Measurements from ENCODE around the gene SLC6A19. TPM values are rescaled to one million over a fixed set of nuclear protein-coding genes. Genes with fewer than 3 reads are reported as not detected.
"Not testable (repeated sequence)": the region's sequence is repeated elsewhere in the genome, so short reads cannot be mapped to it uniquely, and the experiment has no call there.

Gene SLC6A19
- total and polyA plus RNA-seq, 2 donors (not counting 1 experiment from before 2014, with no cell fraction given) = not detected

DNA sequence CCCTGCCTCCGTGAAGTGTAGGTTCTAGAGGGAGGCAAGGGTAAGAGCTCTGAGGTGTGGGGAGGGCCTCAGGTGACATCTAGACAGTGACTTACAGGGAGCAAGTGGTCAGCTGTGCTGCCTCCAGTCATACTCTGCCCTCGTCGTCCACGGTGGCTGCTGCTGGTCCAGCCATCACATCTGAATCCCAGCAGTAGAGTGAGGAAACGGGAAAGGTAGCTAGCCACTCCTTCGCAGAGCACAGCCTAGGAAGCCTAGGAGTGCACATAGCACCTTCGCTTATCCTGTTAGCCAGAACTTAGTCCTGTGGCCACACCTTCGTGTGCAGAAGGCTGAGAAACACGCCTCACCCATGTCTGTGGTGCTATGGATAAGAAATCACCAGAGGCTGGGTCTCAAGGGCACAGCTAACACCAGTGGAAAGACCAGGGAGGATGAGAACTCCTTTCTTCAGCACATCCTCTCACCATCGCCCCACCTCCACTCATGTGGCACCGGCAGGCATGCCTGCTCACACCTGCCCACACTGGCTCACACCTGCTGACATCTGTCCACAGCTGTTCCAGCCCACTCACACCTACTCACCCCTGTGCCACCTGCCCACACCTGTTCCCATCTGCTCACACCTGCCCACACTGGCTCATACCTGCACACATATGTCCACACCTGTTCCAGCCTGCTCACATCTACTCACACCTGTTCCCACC, 44.5 kb upstream of the SLC6A19 start:
- H3K27me3 ChIP-seq (replicated peaks in 1 of 4; ENCODE audit: control extremely low read depth in 1 of 4, control insufficient read depth in 3 of 4, insufficient read depth in 4 of 4, low read length in 3 of 4) = peaks cover 0 to 33% (median 10%) of the 10 kb centered on the region in 4 experiments
- ChIA-PET POLR2A (no interaction called here), CTCF (interaction anchor here (0.9 kb wide), 1 partner anchor 26 kb away, joined by 3 read pairs; no protein-coding TSS in a partner anchor)
- no peak overlapping the region for H3K9ac ChIP-seq (ENCODE audit: low read length)
- Mint-ChIP-seq H3K4me3 (peak overlapping the region; percentile 27), H3K4me1 (peaks cover 38% of the 10 kb centered on the region), H3K27ac (peak overlapping the region; percentile 27), H3K9me3 (ENCODE audit: insufficient read depth) (peaks cover 3% of the 10 kb centered on the region), H3K27me3 (peaks cover 28% of the 10 kb centered on the region)
- no peak overlapping the region for H2AFZ ChIP-seq (ENCODE audit: insufficient read depth, low read depth, low read length, poor library complexity, severe bottlenecking)
- peaks cover 0 to 21% (median 0%) of the 10 kb centered on the region in 3 donors for H3K9me3 ChIP-seq (ENCODE audit: control extremely low read depth in 1 of 3, control insufficient read depth in 2 of 3, insufficient read depth in 1 of 3, low read length in 2 of 3)
- intact Hi-C loops (cut with micrococcal nuclease) = no loop called here
- no peak overlapping the region for H3K27ac ChIP-seq (ENCODE audit: low read length in 2 of 2)
- no peak for DNase-seq
- WGBS (ENCODE audit: insufficient coverage) = 90% methylated on average over 11 of the region's 11 CpGs
- H3K4me2 ChIP-seq (replicated peaks; ENCODE audit: low read depth, low read length, poor library complexity, severe bottlenecking) = no peak overlapping the region
- no peak for ATAC-seq (ENCODE audit: low read depth)
- no peaks in the 10 kb centered on the region for H4K20me1 ChIP-seq (ENCODE audit: control insufficient read depth, insufficient read depth, low read length, poor library complexity, severe bottlenecking)
- no peak overlapping the region for H3K4me3 ChIP-seq (ENCODE audit: control extremely low read depth in 1 of 5, extremely low read depth in 1 of 5, insufficient read depth in 1 of 5, low read depth in 2 of 5, low read length in 4 of 5)
- no peaks in the 10 kb centered on the region for H3K36me3 ChIP-seq (replicated peaks in 1 of 2; ENCODE audit: control extremely low read depth in 1 of 2, control insufficient read depth in 1 of 2, extremely low read depth in 1 of 2, insufficient read depth in 2 of 2, low read length in 1 of 2)
- no peak for TF ChIP-seq EZH2 (IDR thresholded peaks at IDR 0.05; ENCODE audit: borderline replicate concordance, insufficient read depth, low read depth, low read length, poor library complexity, severe bottlenecking)
- TF ChIP-seq, protein P1, sequence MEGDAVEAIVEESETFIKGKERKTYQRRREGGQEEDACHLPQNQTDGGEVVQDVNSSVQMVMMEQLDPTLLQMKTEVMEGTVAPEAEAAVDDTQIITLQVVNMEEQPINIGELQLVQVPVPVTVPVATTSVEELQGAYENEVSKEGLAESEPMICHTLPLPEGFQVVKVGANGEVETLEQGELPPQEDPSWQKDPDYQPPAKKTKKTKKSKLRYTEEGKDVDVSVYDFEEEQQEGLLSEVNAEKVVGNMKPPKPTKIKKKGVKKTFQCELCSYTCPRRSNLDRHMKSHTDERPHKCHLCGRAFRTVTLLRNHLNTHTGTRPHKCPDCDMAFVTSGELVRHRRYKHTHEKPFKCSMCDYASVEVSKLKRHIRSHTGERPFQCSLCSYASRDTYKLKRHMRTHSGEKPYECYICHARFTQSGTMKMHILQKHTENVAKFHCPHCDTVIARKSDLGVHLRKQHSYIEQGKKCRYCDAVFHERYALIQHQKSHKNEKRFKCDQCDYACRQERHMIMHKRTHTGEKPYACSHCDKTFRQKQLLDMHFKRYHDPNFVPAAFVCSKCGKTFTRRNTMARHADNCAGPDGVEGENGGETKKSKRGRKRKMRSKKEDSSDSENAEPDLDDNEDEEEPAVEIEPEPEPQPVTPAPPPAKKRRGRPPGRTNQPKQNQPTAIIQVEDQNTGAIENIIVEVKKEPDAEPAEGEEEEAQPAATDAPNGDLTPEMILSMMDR (IDR thresholded peaks at IDR 0.05) = no peak
- peaks cover 36 to 39% of the 10 kb centered on the region in 2 donors for H3K4me1 ChIP-seq (ENCODE audit: control insufficient read depth in 2 of 2, insufficient read depth in 2 of 2, low read length in 2 of 2)
- no peaks in the 10 kb centered on the region for H3K79me2 ChIP-seq (ENCODE audit: control insufficient read depth, insufficient read depth, low read length)

DNA sequence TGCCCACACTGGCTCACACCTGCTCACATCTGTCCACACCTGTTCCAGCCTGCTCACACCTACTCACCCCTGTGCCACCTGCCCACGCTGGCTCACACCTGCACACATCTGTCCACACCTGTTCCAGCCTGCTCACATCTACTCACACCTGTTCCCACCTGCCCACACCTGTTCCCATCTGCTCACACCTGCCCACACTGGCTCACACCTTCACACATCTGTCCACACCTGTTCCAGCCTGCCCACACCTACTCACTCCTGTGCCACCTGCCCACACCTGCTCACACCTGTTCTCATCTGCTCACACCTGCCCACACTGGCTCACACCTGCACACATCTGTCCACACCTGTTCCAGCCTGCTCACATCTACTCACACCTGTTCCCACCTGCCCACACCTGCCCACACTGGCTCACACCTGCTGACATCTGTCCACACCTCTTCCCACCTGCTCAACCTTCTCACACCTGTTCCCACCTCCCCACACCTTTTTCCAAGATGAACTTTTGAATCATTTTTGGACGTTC, 43.9 kb upstream of the SLC6A19 start:
- WGBS (ENCODE audit: insufficient coverage) = 93% methylated on average over 1 of the region's 2 CpGs
- peak overlapping the region; percentile 27 for H3K4me3 Mint-ChIP-seq

More for the DNA sequence above, 43.9 kb upstream of the SLC6A19 start:
- H3K9me3 Mint-ChIP-seq (ENCODE audit: insufficient read depth); H3K9ac ChIP-seq (ENCODE audit: low read length); H4K20me1 ChIP-seq (ENCODE audit: control insufficient read depth, insufficient read depth, low read length, poor library complexity, severe bottlenecking); H3K36me3 ChIP-seq (replicated peaks in 1 of 2; ENCODE audit: control extremely low read depth in 1 of 2, control insufficient read depth in 1 of 2, extremely low read depth in 1 of 2, insufficient read depth in 2 of 2, low read length in 1 of 2); POLR2A ChIA-PET; CTCF ChIA-PET; H3K4me2 ChIP-seq (replicated peaks; ENCODE audit: low read depth, low read length, poor library complexity, severe bottlenecking); DNase-seq; H3K4me3 ChIP-seq (ENCODE audit: control extremely low read depth in 1 of 5, extremely low read depth in 1 of 5, insufficient read depth in 1 of 5, low read depth in 2 of 5, low read length in 4 of 5); ATAC-seq (ENCODE audit: low read depth); H3K79me2 ChIP-seq (ENCODE audit: control insufficient read depth, insufficient read depth, low read length); H3K27ac ChIP-seq (ENCODE audit: low read length in 2 of 2); H2AFZ ChIP-seq (ENCODE audit: insufficient read depth, low read depth, low read length, poor library complexity, severe bottlenecking); intact Hi-C loops (cut with micrococcal nuclease): not testable (repeated sequence)
- peaks cover 30 to 36% of the 10 kb centered on the region in 2 donors for H3K4me1 ChIP-seq (ENCODE audit: control insufficient read depth in 2 of 2, insufficient read depth in 2 of 2, low read length in 2 of 2)
- H3K27me3 ChIP-seq (replicated peaks in 1 of 4; ENCODE audit: control extremely low read depth in 1 of 4, control insufficient read depth in 3 of 4, insufficient read depth in 4 of 4, low read length in 3 of 4) = peaks cover 0 to 33% (median 10%) of the 10 kb centered on the region in 4 experiments
- H3K27me3 Mint-ChIP-seq = peaks cover 28% of the 10 kb centered on the region
- H3K4me1 Mint-ChIP-seq = peaks cover 32% of the 10 kb centered on the region
- peak overlapping the region; percentile 27 for H3K27ac Mint-ChIP-seq
- peaks cover 0 to 20% (median 0%) of the 10 kb centered on the region in 3 donors for H3K9me3 ChIP-seq (ENCODE audit: control extremely low read depth in 1 of 3, control insufficient read depth in 2 of 3, insufficient read depth in 1 of 3, low read length in 2 of 3)

Data from B cell (primary cell).